ENCODE measurements around the gene RFXANK.
A peak's percentile ranks its signal among the peaks of the same experiment; 100 is the strongest.
"Not testable (repeated sequence)": the region's sequence is repeated elsewhere in the genome, so short reads cannot be mapped to it uniquely, and the experiment has no call there.

Gene RFXANK

DNA sequence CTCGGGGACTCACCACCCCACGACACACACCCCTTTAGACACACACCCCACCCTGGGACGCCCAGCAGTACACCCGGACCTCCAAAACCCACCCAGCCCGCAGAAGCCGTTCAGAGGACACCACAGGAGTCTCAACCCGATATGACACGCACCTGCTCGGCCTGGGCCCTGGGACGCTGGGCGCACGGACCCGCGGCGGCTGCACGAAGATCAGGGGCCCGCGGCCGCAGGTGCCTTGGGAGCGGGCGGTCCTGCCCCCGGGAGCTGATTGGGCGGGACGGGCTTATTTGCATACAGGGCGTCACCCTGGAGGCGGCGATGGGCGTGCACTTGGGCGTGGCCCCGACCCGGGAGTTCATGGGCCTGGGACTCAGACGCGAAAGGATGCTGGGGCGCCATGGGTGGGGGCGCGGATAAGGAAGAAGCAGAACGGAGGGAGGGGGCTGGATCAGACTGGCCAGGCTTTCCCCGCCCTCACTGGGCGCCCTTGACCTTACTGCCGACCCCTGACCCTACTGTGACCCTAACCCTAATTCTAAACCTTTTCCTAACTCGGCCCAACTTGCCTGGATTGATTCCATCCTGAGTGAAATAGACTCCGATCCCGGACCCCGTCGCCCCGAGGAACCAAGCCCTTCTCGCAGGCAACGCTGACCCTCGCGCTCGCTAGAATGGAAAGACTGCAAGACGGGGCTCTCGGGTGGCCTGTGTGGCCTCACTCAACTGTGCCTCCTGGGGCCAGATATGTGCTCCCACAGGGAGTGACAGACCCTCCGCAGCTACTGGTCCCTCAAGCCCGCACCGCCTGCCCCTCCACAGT lies 21.8 kb upstream of the RFXANK start, which contains the start of gene MEF2B:
MEF2B (minus strand) TSS at position 211 of the 820 bp plus-strand sequence. CDS start 19,528 bp downstream, outside the sequence.
- Histone ChIP-seq H3K4me2 (ENCODE audit: insufficient read depth, low read length) (no peak within 1 kb of the TSS), H3K79me2 (ENCODE audit: insufficient read depth, low read length) (no peaks in the 10 kb centered on the region), H3K27ac (ENCODE audit: low read length) (no peak within 1 kb of the TSS), H3K36me3 (ENCODE audit: insufficient read depth, low read length) (no peaks in the 10 kb centered on the region), H4K20me1 (ENCODE audit: insufficient read depth, low read length) (no peaks in the 10 kb centered on the region), H3K4me3 (ENCODE audit: low read depth in 1 of 2, low read length in 2 of 2) (no peak within 1 kb of the TSS), H3K27me3 (ENCODE audit: insufficient read depth, low read length, poor library complexity) (no peaks in the 10 kb centered on the region), H3K9ac (ENCODE audit: low read depth, low read length) (no peak within 1 kb of the TSS), H3K4me1 (ENCODE audit: insufficient read depth, low read length) (no peaks in the 10 kb centered on the region), H3K9me3 (ENCODE audit: insufficient read depth, low read length, severe bottlenecking) (no peaks in the 10 kb centered on the region), H2AFZ (ENCODE audit: low read depth, low read length) (no peak within 1 kb of the TSS)
- peak; percentile 17 for DNase-seq
- peak; percentile 36; the same call in 1 of the 3 replicates for ATAC-seq (ENCODE audit: insufficient read depth, low read depth)
- TF ChIP-seq EZH2 (IDR thresholded peaks at IDR 0.05; ENCODE audit: borderline replicate concordance, low read depth, low read length, severe bottlenecking) = no peak
- TF ChIP-seq, protein P1, sequence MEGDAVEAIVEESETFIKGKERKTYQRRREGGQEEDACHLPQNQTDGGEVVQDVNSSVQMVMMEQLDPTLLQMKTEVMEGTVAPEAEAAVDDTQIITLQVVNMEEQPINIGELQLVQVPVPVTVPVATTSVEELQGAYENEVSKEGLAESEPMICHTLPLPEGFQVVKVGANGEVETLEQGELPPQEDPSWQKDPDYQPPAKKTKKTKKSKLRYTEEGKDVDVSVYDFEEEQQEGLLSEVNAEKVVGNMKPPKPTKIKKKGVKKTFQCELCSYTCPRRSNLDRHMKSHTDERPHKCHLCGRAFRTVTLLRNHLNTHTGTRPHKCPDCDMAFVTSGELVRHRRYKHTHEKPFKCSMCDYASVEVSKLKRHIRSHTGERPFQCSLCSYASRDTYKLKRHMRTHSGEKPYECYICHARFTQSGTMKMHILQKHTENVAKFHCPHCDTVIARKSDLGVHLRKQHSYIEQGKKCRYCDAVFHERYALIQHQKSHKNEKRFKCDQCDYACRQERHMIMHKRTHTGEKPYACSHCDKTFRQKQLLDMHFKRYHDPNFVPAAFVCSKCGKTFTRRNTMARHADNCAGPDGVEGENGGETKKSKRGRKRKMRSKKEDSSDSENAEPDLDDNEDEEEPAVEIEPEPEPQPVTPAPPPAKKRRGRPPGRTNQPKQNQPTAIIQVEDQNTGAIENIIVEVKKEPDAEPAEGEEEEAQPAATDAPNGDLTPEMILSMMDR (IDR thresholded peaks at IDR 0.05; ENCODE audit: borderline replicate concordance, extremely low read depth, low read length, poor library complexity, severe bottlenecking) = no peak

DNA sequence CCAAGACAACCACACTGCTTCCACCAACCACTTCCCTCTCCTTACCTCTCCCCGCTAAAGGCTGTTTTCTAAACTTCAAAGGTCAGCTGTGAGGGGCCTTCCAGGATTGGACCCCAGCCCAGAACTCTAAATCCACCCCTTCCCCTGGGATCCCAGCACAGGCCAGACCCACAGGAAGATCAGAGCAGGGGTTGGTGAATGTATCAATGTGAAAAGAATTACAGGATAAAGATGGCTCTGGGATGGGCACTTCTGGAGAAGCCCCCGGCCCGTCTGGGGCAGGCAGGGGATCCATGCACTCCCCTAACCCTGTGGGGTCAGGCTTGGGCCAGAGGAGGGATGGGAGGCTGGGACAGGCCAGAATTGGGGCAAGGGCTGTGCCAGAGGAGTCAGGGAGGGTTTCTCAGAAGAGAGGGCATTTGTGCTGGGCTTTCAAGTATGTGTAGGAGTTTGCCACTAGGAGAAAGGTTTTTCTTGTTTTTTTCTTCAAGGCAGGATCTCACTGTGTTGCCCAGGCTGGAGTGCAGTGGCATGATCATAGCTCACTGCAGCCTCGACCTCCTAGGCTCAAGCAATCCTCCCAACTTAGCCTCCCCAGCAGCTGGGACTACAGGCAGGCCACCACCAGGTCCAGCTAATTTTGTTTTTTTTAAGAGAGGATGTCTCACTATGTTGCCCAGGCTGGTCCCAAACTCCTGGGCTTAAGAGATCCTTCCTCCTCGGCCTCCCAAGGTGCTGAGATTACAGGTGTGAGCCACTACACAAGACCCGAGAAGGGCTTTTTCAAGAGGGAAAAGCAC lies 21.0 kb upstream of the RFXANK start:
- ATAC-seq (ENCODE audit: insufficient read depth, low read depth) (no peak), DNase-seq (no peak)
- H3K27me3 ChIP-seq (ENCODE audit: insufficient read depth, low read length, poor library complexity) = no peaks in the 10 kb centered on the region
- no peaks in the 10 kb centered on the region for H3K36me3 ChIP-seq (ENCODE audit: insufficient read depth, low read length)
- no peaks in the 10 kb centered on the region for H3K9me3 ChIP-seq (ENCODE audit: insufficient read depth, low read length, severe bottlenecking)
- H4K20me1 ChIP-seq (ENCODE audit: insufficient read depth, low read length) = no peaks in the 10 kb centered on the region
- no peak overlapping the region for H3K27ac ChIP-seq (ENCODE audit: low read length)
- no peaks in the 10 kb centered on the region for H3K4me1 ChIP-seq (ENCODE audit: insufficient read depth, low read length)
- no peak overlapping the region for H3K4me3 ChIP-seq (ENCODE audit: low read depth in 1 of 2, low read length in 2 of 2)
- TF ChIP-seq, protein P1 (IDR thresholded peaks at IDR 0.05; ENCODE audit: borderline replicate concordance, extremely low read depth, low read length, poor library complexity, severe bottlenecking) = no peak
- TF ChIP-seq EZH2 (IDR thresholded peaks at IDR 0.05; ENCODE audit: borderline replicate concordance, low read depth, low read length, severe bottlenecking) = no peak
- H3K4me2 ChIP-seq (ENCODE audit: insufficient read depth, low read length) = no peak overlapping the region
- H3K9ac ChIP-seq (ENCODE audit: low read depth, low read length) = no peak overlapping the region
- no peak overlapping the region for H2AFZ ChIP-seq (ENCODE audit: low read depth, low read length)
- no peaks in the 10 kb centered on the region for H3K79me2 ChIP-seq (ENCODE audit: insufficient read depth, low read length)

DNA sequence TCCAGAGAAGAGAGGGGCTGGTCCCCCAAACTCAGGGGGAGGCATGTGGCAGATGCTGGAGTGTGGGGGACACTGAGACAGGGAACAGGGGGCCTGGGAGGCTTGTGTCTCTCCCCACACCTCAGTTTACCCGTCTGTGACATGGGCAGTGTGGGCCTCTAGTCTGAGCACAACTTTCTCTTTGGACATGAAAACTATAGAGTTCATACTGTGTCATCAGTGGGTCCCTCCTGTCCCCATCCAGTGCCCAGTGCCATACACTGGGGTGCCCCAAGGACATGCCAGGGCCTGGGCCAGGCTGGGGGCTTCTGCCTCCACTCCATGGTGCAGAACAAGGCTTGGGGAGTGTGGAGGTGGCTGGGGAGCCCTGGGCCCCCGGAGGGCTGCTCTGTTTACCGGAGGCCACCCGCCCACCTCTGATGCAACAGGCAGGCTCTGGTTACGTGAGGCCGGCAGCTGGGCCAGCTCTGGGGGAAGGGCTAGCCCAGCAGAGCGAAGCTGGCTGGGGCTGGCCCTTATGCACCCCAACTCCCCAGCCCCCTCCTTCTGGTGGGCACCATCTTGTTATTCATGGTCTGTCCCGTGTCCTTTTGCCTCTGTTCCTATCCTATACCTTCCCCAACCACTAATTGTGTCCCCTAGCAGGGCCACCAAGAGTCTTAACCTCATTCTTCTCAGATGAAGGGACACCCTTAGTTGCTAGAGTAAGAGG lies 20.1 kb upstream of the RFXANK start:
- TF ChIP-seq EZH2 (IDR thresholded peaks at IDR 0.05; ENCODE audit: borderline replicate concordance, low read depth, low read length, severe bottlenecking) = no peak
- TF ChIP-seq, protein P1 (IDR thresholded peaks at IDR 0.05; ENCODE audit: borderline replicate concordance, extremely low read depth, low read length, poor library complexity, severe bottlenecking) = no peak
- H3K9me3 ChIP-seq (ENCODE audit: insufficient read depth, low read length, severe bottlenecking) = no peaks in the 10 kb centered on the region
- H2AFZ ChIP-seq (ENCODE audit: low read depth, low read length) = no peak overlapping the region
- no peak overlapping the region for H3K4me3 ChIP-seq (ENCODE audit: low read depth in 1 of 2, low read length in 2 of 2)
- H3K27me3 ChIP-seq (ENCODE audit: insufficient read depth, low read length, poor library complexity) = no peaks in the 10 kb centered on the region
- no peak overlapping the region for H3K27ac ChIP-seq (ENCODE audit: low read length)
- no peak for ATAC-seq (ENCODE audit: insufficient read depth, low read depth)
- no peak overlapping the region for H3K9ac ChIP-seq (ENCODE audit: low read depth, low read length)
- no peaks in the 10 kb centered on the region for H3K79me2 ChIP-seq (ENCODE audit: insufficient read depth, low read length)
- peaks cover 7% of the 10 kb centered on the region; the same call in 1 of the 2 replicates for H3K36me3 ChIP-seq (ENCODE audit: insufficient read depth, low read length)
- H3K4me1 ChIP-seq (ENCODE audit: insufficient read depth, low read length) = no peaks in the 10 kb centered on the region
- no peak for DNase-seq
- no peaks in the 10 kb centered on the region for H4K20me1 ChIP-seq (ENCODE audit: insufficient read depth, low read length)
- no peak overlapping the region for H3K4me2 ChIP-seq (ENCODE audit: insufficient read depth, low read length)

DNA sequence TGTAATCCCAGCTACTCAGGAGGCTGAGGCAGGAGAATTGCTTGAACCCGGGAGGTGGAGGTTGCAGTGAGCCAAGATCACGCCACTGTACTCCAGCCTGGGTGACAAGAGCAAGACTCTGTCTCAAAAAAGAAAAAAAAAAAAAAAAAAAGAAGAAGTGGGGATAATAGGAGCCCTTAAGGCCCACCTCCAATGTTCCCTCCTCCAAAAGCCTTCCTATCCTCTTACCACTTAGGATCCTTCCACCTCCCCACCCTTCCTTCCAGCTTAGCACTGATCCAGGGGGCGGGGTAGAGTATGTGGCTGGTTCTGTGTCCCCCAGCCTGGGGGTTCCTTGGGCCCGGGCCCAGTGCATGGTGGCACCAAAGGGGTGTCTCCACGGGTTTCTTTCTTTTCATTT lies 18.8 kb upstream of the RFXANK start:
- H2AFZ ChIP-seq (ENCODE audit: low read depth, low read length); H3K79me2 ChIP-seq (ENCODE audit: insufficient read depth, low read length); H3K27me3 ChIP-seq (ENCODE audit: insufficient read depth, low read length, poor library complexity); H3K27ac ChIP-seq (ENCODE audit: low read length); ATAC-seq (ENCODE audit: insufficient read depth, low read depth); H3K4me2 ChIP-seq (ENCODE audit: insufficient read depth, low read length); H4K20me1 ChIP-seq (ENCODE audit: insufficient read depth, low read length); H3K9me3 ChIP-seq (ENCODE audit: insufficient read depth, low read length, severe bottlenecking); DNase-seq; H3K4me3 ChIP-seq (ENCODE audit: low read depth in 1 of 2, low read length in 2 of 2); H3K4me1 ChIP-seq (ENCODE audit: insufficient read depth, low read length); H3K9ac ChIP-seq (ENCODE audit: low read depth, low read length): not testable (repeated sequence)
- H3K36me3 ChIP-seq (ENCODE audit: insufficient read depth, low read length) = peaks cover 14% of the 10 kb centered on the region; the same call in 1 of the 2 replicates
